Activated naive CD4-positive, alpha-beta T cell (primary cell): ENCODE results near the gene SMIM29.

Experiments
- DNase-seq, 4 experiments: peaks; one replicate each; lab custom pipeline; 2025; lab: John Stamatoyannopoulos, UW

Gene SMIM29

DNA sequence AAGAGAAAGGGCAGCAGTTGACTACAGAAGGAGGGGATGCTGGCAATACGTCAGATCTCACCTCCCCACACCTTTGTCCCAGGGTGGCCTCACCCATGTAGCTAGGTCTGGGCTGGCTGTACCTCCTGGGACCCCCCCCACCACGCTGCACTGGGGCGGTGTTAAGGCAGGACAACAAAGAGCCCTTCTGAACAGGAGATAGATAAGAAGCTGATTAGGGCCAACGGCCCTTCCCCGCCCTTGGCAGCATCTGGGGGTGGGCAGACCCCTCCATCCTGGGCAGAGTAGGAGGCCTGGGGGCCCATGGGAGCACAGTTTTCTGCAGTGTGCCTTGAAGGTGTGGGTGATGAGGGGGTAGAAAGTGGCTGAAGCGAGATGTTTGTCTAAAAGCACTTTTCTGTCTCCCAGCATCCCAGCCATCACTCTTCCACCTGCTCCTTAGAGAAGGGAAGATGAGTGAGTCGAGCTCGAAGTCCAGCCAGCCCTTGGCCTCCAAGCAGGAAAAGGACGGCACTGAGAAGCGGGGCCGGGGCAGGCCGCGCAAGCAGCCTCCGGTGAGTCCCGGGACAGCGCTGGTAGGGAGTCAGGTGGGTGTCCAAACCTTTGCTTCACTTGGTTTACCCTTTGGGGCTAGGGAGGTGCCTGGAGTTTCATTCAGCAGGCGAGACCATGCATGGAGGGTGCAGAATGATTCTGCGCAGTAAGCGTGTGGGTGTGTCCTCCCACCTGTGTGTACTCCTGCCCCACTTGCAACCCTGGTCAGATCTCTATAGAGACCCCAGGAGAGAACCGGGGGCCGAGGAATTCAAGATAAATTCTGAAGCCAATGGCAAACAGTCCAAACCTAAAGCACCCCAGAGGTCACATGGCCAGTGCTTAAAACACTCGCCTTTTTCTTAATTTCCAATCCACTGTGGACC lies 8.2 kb downstream of the SMIM29 start:
- DNase-seq = no peak

DNA sequence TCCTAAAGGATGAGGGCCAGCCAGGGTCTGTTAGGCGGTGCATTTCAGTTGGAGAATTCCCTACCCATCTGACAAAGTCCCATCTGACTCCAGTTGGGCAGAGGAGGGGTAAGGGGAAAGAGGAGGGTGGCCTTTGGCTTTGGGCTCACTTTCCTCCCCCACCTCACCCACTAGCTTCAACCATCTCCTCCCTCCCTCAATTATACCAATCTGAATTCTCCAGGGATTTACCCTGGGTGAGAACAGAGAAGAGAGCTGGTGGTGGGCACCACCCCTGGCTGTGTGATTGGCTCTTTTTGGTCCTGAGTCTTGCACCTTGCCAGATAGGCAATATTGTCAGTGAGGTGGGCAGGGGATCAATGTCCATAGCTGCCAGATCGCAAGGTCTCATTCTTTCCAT lies 8.9 kb downstream of the SMIM29 start:
- no peak for DNase-seq

DNA sequence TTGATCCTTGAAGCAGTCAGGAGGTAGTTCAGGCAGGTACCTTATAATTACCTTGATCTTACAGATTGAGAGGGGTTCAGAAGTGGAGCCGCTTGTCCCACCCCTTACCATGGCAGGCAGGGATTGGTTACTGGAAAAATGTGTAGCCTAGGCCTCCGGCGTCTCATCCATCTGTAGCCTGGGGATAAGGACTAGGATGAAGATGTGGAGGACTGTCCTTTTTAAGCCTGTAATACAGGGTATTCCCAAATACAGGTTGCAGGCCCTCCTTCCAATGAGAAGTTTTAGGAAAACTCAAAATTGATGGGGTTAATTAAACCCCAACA lies 9.3 kb downstream of the SMIM29 start:
- no peak for DNase-seq

DNA sequence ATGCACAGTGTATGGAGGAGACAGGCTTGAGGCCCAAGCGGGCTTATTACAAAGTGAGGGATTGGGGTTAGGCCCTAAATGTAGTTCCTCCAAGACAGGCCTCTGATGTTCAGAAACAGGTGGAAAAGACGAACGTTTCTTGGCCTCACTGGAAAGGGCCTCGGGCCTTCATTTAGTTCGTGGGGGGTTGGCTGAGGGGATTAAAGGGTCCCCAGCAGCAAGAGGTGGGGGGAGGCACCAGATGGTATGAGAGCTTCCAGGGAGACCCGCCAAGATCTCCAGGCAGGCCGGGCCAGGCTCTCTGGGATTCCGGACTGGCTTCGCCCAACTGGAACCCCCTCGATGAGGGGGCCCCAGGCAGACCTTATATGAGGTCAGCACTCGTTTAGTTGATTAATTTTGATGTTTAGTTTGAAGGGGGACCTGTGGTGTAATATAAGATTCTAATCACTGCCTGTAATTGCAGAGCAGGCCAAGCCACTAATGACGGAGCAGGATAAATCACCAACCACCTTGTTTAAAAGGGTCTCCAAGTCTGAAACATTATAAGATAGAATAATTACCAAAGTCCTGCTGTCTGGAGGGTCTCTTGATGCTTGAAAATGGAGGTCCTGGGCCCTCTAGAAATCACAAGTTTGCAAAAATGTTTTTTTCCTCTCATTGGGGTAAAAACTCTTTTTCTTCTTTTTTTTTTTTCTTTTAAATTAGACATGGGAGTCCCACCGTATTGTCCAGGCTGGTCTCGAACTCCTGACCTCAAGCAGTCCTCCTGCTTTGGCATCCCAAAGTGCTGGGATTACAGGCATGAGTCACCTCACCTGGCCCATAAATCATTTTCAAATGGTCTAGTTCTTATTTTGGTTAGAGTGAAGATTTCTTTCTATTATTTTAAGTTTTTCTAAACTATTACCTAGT lies 10.0 kb downstream of the SMIM29 start:
- DNase-seq = no peak

DNA sequence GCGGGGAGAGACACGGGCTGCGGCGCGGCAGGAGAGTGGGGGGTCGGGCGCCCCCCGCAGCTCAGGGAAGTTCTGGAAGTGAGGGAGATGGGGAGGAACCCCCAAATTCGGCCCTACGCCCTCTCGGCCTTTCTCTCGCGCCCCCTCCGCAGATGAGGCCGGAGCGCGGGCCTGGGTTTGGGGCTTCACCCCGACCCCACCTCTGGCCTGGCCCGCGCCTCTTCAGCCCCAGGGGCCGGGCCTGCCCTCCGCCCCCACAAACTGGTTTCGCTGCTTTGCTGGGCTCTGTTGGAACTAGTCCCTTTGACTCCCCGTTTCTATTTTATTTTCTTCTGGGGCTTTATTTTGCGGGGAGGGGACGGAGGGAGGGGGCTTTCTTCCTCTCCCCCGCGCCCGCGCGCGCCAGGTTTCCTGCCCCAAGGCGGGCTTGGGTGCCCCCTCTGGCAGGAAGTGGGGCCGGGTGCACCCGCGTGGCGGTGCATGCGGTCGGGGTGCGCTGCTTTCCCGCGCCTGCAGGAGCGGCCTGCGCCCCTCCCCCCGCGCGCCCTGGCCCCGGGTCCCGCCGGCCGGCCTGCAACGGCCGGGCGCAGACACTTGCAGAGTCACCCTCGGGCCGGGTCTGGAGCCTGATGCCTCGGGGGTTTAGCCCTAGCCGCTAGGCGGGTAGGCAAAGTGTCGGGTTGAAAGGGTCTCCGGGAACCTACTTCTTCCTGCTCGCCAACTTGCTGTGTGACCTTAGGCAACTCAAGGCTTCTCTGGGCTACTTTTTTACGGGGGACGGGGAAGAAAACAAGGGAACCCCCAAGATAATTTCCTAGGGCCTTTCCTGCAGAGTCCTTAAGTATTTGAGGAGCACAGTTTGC lies 10.9 kb downstream of the SMIM29 start:
- peak; percentile 39 to 74 (median 55) for DNase-seq

DNA sequence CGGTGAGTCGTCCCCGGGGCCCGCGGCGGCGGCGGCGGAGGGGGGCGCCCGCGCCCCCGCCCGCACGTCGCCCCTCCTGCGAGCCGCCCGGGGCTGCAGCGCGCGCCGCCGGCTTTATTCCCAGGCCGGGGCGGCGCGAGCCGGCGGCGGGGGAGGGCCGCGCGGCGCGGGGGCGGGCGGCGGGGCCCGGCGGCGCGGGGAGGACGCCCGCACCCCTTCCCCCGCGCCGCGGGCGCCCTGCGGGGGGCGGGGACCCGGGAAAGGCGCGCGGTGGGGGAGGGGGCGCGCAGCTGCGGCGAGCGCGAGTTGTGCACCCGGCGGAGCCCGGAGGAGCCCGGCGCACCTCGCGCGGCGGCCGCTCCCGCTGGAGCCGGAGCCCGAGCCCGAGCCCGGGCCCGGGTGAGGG lies 11.5 kb downstream of the SMIM29 start:
- DNase-seq = peak in 1 of 4 experiments; percentile 32

DNA sequence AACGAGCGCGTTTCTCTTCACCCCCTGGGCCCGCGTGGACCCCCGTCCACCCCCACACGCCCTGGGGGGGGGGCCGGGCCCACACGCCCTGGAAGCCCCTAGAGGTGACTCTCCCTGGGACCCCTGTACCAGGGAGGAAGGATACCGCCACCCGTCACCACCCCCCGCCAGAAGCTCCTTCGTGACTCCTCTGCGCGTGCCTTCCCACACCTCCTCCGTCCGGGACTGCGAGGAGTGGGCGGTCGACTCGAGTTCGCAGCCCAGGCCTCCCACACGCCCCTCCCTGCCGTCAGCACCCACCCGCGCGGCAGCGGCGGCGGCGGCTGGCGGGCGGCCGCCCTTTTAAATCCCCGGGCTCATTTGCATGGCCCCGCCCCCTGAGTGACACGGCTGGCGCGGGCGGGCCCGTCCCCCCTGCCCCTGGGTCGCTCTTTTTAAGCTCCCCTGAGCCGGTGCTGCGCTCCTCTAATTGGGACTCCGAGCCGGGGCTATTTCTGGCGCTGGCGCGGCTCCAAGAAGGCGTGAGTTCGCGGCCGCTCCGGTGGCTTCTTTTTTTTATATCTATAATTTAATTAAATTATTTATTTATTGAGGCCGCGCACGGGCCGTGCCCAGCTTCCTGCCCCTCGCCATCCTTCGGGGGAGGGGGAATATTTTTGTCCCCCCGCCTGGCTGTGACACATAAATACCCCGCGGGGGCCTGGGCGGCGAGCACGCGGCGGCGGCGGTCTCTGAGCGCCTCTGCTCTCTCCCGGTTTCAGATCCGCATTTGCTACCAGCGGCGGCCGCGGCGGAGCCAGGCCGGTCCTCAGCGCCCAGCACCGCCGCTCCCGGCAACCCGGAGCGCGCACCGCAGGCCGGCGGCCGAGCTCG lies 12.1 kb downstream of the SMIM29 start, which contains the start of gene HMGA1:
TSS of gene HMGA1 (plus strand) at position 431 of the 873 bp plus-strand sequence. CDS start 3,908 bp downstream, outside the sequence.
- DNase-seq = peak; percentile 66 to 90 (median 77)

DNA sequence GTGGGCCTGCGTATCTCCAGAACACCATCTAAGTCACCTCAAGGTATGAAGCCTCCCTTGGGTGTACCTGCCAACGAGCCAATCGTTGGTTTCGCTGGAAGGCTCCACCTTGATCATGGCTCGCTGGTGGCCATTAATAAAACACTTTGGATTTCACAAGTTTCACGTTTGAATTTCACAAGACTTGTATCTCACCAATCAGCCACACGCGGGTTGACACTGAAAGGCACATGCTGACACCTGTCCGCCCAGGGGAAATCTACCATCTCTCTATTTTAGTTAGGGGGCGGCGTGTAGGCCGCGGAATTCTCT lies 12.7 kb downstream of the SMIM29 start:
- DNase-seq = peak in 2 of 4 experiments; percentile 45 to 60

DNA sequence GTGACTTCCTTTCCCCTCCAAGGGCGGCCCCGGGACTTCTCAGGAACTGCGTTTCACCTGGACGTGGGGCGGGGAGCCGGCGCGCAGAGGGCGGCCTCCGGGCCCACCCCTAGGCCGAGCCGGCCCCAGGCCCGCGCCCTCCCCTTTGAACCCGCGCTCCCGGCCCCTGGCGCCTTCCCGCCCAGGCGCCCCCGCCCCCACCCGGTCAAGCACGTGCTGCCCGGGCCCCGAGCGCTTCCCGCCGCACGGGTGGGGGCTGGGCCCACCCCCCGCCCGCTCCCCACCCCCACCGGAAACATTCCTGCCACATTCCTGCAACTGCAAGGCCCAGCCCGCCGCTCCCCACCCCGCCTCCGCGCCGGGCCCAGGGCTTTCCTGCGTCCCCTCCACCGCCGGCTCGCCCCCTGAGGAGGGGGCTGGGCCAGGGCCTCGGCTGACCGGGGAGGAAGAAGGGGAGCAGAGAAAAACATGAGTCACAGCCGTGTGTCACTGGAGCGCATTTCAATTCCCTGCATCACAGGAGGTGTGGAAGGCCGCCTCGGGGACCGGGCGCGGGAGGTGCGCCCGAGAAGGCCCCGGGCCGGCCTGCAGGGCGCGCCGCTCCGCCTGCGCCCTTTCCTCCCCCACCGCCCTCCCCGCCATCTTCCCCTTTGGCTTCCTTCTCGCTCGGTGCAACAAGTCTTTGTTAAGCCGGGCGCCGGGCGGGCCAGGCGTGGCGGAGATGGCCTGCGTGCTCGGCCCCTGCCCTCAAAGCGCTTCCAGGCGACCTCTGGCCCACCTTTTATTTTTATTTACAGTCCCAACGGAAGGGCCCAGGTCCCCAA lies 13.3 kb downstream of the SMIM29 start:
- DNase-seq = peak; percentile 36 to 69 (median 62)

DNA sequence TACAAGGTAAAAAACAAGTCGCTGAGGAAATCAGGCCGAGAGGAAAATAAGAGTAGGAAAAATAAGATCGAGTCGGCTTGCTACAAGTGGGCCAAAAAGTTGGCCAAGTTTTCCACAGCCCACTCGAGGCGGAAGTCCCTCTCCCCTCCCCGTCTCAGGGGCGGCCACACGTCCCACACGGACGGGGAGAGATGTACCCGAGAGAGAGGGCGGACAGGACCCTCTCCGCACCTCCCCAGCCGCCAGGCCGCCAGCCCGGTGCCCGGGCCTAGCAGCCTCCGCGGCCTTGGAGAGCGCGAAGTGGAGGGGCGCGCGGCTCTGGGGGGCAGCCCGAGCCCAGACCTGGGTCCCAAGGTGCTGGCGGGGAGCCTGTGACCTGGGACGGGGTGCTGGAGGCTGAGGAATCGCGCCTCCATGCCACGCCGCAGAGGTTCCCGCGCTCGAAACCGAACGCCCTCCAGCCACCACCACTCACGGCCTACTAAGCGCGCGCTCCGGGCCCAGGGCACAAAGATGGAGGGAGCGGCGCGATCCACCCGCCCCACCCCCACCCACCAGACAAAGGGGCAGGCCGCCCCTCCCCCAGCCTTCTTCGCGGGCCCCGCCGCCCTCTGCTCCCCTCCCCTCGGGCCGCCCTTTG lies 14.0 kb downstream of the SMIM29 start:
- no peak for DNase-seq

DNA sequence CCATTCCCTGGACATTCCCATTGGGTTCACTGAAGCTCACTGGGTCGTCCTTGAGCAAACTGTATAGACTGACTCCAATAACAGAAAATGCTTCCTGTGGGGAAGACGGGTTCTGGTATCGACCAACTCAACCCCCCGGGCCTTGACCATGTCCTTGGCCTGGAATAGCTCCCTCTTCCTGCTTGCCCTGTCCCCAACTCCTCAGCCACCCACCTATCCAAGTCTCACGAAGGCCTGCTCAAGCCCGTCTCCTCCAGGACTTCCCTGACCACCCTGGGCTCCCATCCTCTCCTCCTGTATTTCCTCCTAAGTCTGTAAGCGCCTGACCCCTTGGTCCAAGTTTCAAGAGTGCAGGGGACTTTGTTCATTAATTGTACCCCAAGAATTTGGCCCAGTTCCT lies 14.9 kb downstream of the SMIM29 start:
- no peak for DNase-seq

DNA sequence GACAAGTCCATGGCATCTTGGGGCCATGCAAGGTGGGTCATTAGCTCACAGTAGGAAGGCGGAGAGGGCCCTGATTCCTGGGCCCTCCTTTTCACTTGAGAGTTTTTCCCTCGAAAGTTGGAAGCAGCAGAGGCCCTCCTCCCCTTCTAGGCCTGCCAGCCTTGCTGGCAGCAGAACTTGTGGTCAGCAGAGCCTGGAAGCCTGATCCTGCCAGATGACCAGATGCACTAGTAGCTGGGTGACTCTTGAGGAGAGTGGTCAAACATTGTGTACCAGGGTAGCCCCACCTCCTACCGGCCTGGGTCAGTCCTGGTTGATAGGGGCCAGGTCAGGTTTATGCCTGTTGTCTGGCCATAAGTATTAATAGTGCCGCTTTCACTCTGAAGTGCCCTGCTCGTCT lies 15.9 kb downstream of the SMIM29 start:
- no peak for DNase-seq

DNA sequence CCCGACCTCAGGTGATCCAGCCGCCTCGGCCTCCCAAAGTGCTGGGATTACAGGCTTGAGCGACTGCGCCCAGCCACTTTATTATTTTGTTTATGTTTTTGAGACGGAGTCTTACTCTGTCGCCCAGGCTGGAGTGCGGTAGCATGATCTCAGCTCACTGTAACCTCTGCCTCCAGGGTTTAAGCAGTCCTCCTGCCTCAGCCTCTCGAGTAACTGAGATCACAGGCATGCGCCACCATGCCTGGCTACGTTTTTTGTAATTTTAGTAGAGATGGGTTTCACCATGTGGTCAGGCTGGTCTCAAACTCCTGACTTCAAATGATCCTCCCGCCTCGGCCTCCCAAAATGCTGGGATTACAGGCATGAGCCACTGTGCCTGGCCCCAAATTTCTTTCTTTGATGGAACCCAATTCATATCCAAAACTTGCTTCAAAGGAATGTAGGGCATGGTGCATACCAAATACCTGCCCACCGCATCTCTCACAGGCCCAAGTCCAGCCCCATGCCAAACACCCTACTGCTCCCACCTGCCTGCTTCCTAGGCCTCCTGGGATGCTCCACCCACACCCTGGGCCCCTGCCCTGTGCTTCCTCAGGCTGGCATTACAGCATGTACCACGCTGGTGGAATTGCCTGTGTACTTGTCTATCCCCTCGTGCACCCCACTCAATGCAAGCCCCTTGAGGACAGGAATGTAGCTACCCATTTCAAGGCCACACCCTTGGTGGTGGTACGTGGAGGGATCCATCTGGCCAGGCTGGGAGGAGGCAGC lies 17.1 kb downstream of the SMIM29 start:
- DNase-seq = no peak

DNA sequence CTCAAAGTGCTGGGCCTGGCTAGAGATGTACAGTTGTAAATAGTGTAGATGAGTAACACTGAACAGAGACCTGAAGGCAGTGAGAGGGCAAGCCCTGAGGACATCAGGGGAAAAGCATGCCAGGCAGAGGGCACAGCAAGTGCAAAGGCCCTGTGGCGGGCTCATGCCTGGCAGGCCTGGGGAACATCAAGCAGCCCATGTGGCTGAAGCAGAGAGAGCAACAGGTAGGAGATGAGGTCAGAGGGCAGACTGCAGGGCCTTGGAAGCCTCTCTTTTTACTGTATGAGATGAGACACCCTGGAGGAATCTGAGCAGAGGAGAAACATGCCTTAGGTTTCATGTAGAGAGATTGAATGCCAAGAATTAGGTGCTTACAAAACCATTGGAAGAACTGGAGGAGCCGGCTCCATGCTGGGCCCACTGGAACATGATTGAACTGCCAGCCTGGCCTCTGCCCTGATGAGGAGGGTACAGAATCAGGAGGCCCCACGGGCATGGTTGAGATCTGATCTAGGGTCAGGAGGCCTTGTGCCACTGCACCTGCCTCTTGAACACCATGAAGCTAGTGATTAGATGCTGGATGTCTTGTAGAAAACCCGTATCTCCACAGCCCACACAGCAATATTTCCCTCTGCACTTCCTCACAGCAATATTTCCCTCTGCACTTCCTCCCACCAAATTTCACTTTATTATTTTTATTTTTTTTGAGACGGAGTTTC lies 18.0 kb downstream of the SMIM29 start:
- no peak for DNase-seq

DNA sequence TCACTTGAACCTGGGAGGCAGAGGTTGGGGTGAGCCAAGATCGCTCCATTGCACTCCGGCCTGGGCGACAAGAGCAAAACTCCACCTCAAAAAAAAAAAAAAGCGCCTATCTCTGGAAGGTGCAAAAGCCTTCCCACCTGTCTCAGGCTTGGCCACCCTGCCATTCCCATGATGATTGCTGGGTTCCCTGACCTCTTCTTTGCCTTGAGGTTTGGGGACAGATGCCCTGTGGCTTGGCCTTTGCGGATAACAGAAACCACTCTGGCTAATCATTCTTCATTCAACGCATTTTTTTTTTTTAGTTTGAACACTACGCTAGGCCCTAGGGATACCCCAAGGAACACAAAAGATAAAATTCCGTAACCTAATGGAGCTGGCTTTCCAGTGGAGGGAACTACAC lies 18.9 kb downstream of the SMIM29 start:
- no peak for DNase-seq

DNA sequence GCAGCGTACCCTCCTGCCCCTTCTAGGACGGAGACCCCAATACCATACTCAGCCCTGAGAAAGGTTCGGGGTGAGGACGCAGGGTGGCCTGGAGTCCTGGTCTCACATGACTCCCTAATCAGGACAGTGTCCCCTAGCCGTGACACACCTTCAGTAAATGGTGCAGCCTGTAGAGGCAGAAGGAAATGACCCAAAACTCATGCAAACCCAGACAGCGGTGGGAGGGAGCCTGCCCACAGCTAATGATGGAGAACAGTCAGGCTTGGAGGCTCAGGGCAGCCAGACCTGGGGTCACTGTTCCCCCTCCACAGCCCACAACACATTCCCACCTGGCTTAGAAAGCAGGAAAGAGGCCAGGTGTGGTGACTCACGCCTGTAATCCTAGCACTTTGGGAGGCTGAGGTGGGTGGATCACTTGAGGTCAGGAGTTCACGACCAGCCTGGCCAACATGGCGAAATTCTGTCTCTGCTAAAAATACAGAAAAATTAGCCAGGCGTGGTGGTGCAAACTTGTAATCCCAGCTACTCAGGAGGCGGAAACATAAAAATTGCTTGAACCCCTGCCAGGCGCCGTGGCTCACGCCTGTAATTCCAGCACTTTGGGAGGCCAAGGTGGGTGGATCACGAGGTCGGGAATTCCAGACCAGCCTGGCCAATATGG lies 20.9 kb downstream of the SMIM29 start:
- DNase-seq = no peak

DNA sequence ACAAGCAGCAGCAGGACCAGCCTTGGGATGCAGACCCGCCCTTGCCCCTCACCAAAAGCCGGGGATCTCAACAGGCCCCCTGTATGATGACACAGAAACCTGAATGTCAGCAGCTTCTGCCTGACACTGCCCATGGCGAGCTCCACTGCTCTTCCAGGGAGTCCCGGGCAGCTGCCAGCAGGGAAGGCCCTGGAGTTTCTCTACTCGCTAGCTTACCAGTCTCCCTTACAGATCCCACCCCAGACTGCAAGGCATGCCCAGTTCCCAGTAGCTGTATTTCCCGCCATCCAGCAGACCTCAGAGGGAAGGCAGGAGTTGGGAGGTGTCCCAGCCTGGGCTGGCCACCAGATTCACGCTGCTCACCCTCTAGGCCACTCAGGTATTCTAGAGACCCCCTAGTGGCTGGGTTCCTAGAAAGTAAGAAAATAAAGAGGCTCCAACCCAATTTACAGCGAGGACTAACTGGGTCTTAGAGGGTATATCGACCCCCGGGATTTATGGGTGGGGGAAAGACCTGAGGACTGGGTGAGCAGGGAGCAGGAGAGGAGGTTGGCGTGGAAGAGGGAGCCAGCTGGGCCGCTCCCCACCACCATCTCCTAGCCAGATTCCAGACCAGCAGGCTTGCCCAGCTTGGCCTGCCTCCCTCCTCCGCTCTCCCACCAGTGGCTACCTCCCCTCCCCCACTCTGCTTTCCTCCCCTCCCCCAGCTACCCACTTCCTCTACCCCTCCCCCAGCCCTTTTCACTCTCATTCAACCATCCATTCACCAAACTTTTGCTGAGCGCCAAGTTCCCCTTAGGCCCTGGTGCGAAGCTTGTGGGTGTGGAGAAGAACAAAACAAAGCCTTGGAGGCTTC lies 21.8 kb downstream of the SMIM29 start:
- no peak for DNase-seq
